GM21737 (cell line): ENCODE measurements around the gene EFCAB5.
"Not testable (repeated sequence)": the region's sequence is repeated elsewhere in the genome, so short reads cannot be mapped to it uniquely, and the experiment has no call there.

ENCODE experiments used
- ATAC-seq: cut with Tn5 transposase; IDR thresholded peaks from one replicate; pipeline ENCODE4 v1.9.1; 2021; ENCODE audit warnings: mild to moderate bottlenecking, moderate library complexity; ENCODE audit not compliant: unreplicated experiment

EFCAB5 gene

DNA sequence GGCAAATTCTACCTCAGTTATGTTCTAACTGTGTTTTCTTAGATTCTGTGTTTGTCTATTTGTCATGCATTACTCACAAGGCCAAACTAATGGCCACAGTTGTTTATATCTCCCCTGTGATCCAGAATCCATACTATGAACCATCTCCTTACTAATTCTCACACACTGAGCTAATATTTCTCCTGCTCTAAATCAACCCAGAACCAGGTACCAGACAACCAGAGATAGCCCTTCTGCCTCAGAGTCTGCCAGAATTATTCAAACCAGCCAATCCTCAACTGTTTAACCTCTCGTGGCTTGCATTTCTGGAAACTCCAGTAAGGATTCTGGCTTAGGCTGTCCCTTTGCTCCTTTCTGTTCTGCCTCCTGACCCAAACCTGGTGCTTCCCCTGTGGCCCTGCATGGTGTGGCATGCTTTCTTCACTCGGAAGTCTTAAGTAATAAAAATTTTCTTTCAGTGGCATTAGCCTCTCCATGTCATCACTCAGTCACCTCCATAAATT is 59.4 kb downstream of the EFCAB5 start:
- no peak for ATAC-seq

DNA sequence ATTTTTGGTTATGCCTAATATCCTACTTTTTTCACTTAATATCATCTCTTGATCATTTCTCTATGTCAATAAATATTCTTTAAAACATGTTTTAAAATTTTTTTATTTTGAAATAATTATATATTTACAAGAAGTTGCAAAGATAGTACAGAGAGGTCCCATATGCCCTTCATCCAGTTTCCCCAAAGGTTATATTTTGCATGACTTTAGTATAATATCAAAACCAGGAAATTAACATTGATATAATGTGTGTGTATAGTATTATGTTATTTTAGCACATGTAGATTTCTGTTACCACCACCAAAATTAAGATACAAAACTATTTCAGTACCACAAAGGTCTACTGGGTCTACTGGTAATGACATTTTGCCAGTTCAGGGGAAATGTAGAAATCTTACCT is 60.7 kb downstream of the EFCAB5 start:
- no peak for ATAC-seq

DNA sequence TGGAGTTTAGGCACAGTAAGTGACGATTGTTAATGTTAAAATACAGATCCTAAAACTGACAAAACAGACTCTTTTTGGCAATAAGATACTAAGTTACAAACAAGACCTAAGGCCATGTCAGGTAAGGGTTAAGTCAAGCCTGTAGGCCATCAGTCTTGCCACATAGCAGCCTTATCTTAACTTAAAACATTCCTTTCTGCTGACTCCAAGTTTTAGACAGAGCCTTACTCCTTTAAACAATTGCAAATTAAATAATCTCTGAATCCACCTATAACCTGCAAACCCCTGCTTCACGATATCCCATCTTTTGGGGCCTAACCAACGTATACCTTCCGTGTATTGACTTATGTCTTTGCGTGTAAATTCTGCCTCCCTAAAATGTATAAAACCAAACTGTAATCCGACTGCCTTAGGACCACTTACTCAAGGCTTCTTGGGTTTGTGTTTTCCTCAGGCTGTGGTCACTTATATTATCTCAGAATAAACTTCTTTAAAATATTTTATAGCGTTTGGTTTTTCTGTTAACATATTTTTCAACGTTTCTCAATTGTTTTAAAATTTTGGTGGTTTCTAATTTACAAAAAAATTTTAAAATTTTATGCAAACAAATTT is 64.4 kb downstream of the EFCAB5 start:
- no peak for ATAC-seq

DNA sequence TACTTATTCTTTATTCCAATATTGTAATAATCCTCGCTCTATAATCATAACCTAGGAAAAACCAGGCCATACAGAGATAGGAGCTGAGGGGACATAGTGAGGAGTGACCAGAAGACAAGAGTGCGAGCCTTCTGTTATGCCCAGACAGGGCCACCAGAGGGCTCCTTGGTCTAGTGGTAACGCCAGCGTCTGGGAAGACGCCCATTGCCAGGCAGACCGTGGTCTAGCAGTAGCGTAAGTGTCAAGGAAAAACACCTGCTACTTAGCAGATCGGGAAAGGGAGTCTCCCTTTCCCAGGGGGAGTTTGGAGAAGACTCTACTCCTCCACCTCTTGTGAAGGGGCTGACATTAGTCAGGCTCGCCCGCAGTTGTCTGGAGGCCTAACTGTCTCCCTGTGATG is 70.5 kb downstream of the EFCAB5 start:
- ATAC-seq: not testable (repeated sequence)

DNA sequence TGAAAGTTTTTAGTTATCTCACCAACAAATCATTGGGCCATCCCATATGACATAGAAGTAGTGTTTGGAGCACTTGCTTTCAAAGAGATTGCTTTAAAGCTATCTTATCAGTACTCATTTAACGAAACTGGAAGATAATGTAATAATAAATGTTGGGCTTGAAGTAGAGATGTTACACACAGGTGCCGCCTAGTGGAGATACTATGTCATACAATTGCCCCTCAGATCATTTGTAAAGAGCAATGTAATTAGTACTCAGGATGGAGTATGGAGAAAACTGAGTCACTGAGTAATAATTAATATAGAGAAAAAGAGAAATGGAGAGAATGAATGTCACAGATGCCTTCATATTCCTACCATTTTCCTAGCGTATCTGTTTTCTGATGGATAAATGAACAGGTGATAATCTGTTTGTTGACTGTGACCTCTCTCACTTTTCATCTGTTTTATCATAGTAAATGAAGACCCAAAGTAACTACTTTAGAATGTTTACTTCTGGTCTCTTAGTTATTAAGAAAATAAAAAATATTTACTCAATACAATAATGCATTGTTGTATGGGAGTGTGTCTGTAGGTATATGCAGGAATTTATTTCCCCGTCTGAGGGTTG is 80.4 kb downstream of the EFCAB5 start:
- ATAC-seq: no peak

DNA sequence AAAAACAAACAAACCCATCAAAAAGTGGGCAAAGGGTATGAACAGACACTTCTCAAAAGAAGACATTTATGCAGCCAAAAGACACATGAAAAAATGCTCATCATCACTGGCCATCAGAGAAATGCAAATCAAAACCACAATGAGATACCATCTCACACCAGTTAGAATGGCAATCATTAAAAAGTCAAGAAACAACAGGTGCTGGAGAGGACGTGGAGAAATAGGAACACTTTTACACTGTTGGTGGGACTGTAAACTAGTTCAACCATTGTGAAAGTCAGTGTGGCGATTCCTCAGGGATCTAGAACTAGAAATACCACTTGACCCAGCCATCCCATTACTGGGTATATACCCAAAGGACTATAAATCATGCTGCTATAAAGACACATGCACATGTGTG is 83.9 kb downstream of the EFCAB5 start:
- ATAC-seq: not testable (repeated sequence)

DNA sequence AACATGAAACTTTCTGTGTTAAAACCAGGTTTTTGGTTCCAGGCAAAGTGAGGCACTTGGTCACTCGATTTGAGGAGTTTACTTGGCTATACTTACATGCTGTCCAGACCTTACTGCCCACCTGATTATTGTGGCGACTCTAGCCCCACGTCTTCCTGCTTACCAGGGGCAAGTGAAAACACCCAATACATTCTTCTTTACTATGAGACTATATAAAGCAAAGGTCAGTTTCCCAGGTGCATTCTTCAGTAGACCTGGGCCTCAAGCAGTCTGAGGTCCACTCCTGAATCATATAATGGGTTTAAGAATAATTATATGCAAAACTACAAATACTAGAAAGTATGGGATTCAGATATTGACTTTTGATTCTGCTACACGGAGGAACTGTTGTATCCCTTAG is 86.2 kb downstream of the EFCAB5 start:
- ATAC-seq: no peak

DNA sequence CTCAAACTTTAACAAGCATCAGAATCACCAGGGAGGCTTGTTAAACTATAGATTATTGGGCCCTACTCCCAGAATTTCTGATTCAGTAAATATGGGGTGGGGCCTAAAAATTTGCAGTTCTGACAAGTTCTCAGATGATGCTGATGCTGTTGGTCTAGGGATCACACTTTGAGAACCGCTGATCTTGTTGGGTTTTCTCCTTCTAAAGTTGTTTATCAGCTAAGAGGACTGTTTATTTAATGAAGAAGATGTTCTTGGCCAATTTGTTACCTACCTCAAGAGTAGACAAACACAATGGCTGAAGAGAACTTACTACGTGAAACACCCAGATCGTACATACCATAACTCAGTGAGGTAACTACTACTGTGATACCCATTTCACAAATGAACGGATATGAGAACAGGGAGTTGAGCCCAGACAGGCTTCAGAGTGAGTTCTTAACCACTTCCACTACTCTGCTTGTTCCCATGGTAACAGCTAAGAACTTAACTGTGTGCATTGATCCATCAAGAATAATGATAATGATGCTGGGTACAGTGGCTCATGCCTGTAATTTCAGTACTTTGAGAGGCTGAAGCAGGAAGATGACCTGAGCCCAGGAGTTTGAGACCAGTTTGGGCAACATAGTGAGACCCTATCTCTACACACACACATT is 89.9 kb downstream of the EFCAB5 start:
- no peak for ATAC-seq

DNA sequence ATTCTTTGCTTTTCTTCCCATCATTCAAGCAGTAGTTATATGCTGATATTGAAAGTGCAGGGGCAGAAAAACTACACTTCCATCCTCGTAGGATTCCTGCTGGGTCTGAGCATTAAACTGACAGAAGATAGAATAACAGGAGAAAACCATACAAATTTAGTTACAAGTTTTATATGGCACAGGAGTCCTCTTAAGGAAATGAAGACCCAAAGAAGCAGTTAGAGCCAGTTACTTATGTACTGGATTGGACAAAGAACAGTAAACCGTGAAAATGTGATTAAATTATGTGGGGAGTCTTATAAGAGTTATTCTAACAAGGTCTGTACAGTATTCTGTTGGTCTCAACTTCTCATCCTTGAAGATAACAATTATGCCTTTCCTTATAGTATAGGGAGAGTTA is 93.9 kb downstream of the EFCAB5 start:
- no peak for ATAC-seq

DNA sequence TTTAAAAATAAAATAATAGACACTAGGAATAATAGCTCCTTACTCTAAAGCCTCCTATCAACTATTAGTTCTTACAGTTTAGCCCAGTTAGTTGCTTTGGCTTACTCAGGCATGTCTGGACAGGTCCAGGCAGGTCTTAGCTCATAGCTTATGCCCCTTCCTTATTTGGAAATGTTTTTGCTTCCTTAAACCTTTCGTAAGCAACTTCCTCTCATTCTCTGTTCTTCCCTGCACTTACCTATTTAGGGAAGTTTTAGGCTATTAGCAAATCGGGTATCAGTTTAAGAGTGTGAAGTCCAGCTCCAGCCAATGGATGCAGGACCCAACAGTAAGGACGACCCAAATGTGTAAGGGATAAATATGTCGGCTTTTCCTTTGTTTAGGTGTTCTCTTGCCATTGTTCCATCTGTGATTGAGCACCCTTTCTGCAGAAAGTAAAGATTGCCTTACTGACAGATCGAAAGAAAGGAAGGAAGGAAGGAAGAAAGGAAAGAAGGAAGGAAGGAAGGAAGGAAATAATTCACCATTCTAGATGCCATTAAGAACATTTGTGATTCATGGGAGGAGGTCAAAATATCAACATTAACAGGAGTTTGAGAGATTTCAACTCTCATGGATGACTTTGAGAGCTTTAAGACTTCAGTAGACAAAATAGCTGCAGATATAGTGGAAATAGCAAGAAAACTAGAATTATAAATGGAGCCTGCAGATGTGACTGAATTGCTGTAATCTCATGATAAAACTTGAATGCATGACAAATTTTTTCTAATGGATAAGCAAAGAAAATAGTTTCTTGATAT is 99.5 kb downstream of the EFCAB5 start:
- not testable (repeated sequence) for ATAC-seq

DNA sequence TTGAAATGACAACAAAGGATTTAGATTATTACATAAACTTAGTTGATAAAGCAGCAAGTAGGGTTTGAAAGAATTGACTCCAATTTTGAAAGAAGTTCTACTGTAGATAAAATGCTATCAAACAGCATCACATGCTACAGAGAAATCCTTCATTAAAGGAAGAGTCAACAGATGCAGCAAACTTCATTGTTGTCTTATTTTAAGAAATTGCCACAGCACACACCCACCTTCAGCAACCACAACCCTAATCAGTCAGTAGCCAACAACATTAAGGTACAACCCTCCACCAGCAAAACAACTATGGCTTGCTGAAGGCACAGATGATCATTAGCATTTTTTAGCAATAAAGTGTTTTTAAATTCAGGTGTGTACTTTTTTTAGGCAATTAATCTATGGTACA is 100.1 kb downstream of the EFCAB5 start:
- ATAC-seq: no peak

DNA sequence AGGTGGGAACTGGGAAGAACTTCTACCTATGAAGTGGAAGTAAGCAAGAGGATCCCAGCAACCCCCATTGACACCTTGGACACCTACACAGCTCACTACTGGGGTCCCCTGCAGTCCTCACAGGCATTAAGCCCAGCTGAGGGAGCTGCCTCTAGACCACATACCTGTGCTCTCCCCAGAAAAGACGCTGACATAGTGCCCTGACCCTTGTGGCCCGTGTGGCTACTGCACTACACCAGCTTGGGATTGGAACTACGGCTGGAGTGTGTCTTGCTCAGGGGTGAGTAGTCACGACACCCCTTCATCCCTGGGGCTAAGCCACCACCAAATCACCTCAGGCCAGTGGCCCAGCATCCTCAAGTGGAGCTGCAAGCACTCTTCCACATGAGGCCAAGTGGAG is 120.9 kb downstream of the EFCAB5 start:
- no peak for ATAC-seq

DNA sequence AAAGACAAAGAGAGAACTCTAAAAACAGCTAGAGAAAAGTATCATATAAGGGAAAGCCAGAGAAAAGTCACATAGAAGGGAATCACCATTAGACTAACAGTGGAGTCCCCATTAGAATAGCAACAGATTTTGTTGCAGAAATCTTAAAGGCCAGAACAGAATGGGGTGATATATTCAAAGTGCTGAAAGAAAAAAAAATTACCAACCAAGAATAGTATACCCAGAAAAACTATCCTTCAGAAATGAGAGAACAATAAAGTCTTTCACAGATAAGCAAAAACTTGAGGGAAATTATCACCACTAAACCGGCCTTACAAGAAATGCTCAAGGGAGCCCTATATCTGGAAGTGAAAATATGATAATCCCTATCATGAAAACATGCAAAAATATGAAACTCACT is 123.3 kb downstream of the EFCAB5 start:
- ATAC-seq: no peak

DNA sequence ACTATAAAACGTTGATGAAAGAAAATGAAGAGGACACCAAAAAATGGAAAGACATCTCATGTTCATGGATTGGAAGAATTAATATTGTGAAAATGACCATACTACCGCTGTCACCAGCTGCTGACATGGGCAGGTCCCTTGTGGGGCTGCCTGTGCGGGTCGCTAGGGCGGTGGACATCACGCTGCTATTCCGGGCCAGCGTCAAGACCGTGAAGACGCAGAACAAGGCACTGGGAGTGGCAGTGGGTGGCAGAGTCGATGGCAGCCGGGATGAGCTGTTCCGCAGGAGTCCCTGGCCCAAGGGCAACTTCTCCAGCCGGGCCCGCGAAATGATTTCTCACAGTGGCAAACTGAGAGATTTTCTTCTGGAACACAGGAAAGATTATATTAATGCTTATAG is 127.0 kb downstream of the EFCAB5 start:
- ATAC-seq: no peak

DNA sequence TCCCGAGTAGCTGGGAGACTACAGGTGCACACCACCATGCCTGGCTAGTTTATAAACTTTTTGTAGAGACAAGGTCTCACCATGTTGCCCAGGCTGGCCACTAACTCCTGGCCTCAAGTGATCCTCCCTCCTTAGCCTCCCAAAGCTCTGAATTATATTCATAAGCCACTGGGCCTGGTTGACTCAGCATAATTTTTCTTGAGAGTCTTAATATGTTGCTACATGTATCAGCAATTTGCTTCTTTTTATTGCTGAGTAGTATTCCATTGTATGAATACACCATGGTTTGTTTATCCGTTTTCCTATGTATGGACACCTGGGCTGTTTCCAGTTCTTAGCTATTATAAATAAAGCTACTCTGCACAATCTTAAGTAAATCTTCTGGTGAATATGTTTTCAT is 132.8 kb downstream of the EFCAB5 start:
- no peak for ATAC-seq

DNA sequence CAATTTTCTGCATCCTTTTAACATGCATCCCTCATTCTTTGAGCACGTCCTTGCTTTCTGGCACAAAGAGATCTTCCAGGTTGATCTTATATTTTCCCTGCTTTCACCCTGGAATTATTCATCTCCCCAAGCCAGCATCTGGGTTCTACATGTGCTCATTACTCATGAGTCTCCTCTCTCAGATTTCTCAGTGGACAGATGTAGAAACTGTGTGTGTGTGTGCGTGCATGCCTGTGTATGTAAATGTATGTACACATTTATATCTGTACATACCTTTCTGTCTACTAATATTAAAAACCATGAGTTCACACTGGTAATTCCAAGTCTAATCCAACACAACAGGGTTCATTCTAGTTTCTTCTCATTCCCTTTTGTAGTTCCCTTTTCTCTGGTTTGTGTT is 133.3 kb downstream of the EFCAB5 start:
- ATAC-seq: no peak

DNA sequence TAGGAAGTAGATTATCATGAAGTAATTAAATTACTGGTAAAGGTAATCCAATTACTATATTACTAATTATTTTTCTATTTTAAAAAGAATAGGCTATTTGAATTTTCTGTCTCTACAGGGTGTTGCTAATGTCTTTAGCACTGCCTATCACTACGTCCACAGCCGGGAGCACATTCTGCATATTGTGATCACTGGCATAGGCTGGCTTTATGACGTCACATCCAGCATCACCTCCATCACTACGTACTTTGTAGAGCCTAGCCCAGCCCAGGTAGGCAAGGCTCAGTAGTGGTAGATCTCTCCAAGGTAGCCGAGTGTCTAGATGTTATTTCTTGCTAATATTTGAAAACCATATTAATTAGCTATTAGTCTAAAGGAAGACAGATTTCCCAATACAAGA is 141.3 kb downstream of the EFCAB5 start:
- no peak for ATAC-seq

DNA sequence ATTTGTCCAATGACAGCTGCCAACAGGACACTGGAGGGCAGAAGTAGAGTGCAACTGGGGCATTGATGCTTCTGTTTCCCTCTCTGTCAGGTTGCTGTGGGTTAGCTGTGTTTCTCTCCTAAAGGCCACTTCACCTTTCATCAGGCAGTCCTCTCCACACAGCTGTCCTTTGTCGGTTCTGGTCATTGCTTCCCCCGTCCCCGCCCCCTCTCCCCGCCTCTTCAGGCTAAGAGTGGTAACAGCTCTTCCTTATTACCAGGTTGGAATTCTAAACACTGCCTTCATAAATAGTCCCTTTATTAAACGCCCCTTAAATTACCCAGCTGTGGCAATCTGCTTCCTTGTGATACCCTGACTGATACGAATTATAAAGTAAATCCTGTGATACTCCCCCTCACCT is 143.4 kb downstream of the EFCAB5 start:
- ATAC-seq: no peak

DNA sequence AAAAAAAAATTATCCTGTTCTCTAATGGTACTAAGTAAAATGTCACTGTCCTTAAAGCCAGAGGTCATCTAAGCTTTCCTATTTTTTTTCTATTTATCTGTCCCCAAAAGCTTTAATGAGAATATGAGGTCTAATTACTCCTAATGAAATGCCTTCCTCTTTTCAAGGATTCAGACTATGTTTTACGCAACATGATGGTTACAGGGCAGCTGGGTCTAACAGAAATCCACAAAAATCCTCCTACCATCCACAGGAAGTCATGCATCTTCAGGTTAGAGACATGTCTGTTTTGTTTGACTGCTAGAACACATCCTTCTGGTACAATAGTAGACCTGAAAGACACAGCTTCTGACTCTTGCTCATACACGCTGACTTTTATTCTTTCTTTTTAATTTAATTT is 145.5 kb downstream of the EFCAB5 start:
- ATAC-seq: no peak

DNA sequence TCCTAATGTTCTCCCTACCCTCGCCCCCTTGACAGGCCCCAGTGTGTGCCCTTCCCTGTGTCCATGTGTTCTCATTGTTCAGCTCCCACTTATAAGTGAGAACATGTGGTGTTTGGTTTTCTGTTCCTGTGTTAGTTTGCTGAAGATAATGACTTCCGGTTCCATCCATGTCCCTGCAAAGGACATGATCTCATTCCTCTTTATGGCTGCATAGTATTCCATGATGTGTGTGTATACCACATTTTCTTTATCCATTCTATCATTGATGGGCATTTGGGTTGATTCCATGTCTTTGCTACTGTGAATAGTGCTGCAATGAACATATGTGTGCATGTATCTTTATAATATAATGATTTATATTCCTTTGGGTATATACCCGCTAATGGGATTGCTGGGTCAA is 146.0 kb downstream of the EFCAB5 start:
- not testable (repeated sequence) for ATAC-seq

DNA sequence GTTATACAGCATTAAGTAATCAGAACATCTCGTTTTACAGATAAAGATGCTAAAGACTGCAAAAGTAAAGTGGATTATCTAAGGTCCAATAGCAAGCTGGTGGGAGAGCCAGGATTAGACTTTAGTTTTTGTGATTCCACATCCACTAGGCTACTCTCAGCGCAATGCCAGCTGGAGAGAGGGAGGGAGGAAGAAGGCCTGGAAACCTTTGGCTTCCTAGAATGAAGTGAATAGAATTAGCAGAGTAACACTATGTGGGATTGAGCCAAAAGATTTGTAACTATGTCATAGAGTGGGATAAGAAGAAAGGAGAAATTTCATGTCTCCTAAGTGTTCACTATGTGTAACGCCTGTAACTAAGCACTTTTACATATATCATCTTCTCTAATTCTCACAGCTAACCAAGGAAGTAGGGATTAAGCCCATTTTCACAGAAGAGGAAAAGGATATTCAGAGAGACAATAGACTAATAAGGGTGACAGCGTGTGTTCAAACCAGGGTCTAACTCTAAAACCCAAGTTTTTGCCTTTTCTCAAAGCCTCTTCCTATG is 149.8 kb downstream of the EFCAB5 start:
- ATAC-seq: no peak
